NCI-H226 (cell line): Measurements from ENCODE around the gene ZNF879.

Experiments
- DNase-seq: peaks from one replicate; pipeline ENCODE4 v3.0.0-alpha.2; 2015

ZNF879 gene

DNA sequence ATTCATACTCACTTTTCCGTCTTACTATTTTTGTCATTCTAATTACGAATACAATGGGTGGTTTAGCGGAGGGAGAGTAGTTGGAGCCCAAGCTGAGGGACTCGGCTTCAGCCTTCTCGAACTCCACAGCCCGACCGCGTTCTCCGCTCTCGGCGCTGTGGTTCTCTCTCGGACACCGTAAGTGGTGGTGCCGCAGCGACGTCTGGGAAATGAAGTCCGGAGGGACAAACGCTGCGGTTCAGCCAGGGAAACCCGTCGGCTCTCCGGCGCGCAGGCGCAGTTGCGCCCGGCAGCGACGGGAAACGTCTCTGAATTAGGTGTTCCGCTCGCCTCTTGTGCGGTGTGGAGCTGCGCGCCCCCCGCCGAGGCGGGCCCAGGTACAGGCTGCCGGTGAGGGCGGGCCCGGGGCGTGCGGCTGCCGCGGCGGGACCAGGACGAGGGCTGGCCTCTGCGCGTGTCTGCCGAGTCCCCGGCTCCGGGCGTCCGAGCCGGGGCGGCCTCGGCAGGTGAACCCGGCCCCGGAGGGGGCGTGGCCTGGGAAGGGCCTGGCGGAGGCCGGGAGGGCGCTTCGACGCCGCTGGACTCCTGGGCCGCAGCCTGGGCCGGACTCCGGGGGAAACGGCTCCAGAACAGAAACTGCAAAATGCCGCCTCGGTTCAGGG, at the start of gene ZNF879:
Gene ZNF879, plus strand, starts transcription at position 277 of the 662 bp plus-strand sequence. CDS start 1,201 bp downstream, outside the sequence.
- DNase-seq: no peak

DNA sequence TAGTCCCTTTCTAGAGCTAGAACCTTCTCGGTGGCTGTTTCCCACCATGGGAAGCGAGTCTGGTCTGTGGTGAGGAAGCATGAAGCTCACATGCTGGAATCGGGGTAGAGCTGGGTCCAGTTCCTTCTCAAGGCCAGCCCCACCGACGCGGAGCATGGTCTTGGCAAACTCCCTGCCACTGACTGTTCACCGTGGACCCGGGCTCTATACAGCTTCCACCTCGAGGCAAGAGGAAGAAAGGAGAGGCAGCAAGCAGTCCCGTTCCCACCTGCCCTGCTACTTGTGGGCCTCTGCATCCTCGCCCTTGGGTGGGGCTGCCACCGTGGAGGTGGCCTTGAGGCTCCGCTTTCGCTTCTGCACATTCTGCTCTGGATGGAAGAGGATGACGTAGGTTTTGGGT, 42.2 kb upstream of the ZNF879 start:
- no peak for DNase-seq

DNA sequence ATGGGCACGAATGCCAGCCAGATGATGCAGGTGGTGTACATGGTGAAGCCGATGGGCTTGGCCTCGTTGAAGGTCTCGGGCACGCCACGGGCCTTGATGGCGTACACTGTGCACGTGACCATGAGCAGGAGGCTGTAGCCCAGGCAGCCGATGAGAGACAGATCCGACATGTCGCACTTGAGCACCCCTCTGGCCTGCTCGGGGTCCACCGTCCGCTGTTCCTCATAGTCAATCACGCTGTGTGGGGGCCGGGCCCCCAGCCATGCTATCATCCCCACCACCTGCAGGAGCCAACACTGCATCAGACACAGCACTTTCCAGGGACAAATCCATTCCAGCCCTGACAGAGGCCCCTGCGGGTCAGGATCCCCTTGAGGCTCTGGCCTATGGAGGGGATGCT, 40.7 kb upstream of the ZNF879 start:
- no peak for DNase-seq

DNA sequence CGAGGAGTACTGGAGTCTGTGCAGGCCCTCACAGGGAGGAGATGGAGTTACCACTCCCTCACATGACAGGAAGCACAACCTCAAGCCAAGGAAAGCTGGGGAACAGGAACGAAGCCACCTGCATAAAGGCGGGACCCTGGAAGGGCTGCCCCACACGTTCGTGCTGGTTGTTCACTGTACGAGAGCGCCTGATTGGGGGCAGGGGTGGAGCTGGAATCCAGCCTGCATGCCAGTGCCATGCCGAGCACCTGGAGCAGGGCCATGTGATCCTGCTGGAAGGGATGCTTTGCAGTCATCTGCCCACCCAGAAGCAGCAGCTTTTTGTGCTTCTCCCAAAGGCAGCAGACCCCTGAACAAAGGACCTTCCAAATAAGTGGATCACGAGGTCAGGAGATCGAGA, 39.9 kb upstream of the ZNF879 start:
- DNase-seq: no peak

DNA sequence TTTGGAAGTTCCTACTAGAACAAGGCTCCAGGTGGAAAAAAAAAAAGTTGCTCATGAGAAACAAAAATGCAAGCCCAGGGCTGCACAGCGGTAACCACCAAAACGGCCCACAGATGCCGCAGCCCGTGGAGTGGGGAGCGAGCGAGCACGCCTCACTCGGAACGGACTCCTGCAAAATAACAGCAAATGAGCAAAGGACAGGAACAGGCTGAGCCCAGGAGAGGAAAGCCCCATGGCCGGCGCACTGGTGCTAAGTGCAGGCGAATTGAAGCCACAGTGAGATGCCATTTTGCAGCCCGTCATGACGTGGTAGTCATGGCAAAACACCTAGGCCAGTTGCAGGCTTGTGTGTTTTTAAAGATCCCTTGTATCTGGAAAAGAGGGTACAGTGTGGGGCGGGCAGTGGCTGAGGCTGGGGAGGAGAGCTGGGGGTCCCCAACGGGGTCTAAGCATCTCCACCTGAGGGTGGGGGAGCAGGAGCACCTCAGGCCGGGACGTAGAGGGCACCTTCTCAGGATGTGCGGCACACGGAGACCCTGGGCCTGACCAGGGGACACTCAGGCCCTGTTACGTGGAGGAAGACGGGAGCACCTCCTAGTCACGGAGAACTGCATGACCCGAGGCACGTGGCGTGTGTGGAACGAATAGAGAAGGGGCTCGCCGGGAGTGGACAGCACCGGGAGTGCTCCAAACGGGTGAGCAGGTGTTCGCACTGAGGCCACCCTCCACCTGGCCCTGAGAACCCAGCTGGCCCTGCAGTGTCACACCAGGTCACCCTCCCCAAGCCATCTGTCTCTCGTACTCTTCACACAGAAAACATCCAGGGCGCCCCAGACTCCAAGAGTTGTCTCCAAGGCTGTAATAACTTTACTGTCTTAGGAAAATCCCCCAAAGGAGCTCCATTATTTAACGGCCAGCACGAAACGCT, 39.2 kb upstream of the ZNF879 start:
- DNase-seq: no peak

DNA sequence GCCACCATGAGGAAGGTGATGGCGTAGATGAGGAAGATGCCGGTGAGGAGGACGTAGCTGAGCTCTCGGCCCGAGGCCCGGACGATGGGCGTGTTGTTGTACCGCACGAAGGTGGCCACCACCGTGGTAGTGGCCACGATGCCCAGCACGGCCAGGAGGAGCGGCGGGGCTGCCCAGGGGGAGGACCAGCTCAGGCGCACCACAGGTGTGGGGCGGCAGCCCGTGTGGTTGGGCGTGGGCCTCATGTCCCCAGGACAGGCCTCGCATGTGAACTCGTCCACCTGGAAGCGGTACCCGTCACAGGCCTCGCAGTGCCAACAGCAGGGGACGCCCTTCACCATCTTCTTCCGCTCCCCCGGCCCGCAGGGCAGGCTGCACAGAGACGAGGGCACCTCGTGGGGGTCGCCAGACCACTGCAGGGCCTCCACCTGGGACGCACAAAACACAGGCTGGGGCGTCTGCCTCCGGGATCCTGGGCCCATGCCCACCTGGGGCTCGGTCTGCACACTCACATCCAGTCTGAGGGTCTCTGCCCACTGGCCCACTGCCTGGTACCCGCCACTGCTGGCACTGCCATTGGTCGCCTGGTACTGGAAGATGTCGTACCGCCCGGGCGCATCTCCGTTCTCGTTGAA, 37.2 kb upstream of the ZNF879 start:
- DNase-seq: no peak

DNA sequence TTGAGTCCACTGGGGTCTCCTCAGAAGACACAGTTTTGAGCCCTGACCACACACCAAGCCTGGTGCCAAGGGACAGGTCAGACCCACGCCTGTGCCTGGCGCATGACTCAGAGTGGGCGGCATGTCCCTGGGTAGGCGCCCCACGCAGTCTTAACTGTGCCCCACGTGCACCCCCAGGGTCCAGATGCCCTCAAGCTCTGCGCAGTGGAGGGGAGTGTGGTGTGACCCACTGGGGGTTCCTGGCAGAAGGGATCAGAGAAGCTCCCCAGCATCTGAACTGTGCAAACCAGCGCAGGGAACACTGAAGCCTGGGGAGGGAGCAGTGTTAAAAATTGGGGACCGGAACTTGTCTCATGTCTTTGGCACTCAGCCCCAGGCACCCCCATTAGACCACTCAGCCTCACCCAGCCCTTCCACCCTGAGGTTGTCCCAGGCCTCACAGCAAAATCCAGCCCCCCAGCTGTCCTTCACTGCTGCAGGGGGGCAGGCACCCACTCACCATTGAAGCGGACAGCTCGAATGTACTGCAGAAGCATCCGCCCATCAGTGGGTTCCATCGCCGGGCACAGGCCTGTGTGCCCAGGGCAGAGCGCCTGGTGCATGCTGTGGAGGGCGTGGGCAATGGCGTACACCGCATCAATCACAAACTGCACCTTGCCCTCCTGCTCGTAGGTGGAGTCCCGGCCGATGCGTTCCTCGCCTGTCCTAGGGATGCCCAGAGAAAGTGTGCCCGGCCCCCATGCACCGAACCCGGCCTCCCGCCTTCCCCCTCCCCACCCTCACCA, 35.0 kb upstream of the ZNF879 start:
- no peak for DNase-seq

DNA sequence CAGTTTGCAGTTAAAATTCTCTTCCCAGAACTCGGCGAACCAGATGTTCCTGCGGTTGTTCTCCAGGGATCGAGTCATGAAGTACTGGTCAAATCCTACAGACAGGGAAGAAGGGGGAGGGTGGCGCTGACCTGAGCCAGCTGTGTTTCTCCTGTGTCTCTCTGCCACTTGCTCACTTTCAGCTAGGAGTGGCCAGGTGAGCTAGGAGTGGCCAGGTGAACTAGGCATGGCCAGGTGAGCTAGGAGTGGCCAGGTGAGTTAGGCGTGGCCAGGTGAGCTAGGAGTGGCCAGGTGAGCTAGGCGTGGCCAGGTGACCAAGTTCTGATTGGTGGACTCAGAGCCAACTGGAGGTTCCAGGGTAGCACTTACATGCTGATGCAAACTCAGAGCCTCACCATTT, 34.3 kb upstream of the ZNF879 start:
- no peak for DNase-seq

DNA sequence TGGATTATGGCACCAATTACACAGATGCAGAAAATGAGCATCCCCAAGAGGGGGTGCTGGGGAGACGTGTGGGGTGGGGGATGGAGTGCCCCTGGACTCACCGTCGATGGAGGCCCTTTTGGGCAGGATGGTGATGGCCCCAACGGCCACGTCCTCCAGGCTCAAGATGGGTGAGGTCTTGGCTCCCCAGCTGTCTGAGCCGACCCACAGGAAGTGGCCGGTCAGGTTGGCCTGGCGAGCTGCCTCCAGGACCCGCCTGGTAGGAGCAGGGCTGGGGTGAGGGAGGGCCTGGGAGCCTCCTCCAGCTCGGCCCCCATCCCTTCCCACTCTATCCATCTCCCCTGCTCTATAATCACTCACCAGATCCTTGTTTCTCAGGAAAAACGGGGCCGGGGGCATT, 33.1 kb upstream of the ZNF879 start:
- no peak for DNase-seq

DNA sequence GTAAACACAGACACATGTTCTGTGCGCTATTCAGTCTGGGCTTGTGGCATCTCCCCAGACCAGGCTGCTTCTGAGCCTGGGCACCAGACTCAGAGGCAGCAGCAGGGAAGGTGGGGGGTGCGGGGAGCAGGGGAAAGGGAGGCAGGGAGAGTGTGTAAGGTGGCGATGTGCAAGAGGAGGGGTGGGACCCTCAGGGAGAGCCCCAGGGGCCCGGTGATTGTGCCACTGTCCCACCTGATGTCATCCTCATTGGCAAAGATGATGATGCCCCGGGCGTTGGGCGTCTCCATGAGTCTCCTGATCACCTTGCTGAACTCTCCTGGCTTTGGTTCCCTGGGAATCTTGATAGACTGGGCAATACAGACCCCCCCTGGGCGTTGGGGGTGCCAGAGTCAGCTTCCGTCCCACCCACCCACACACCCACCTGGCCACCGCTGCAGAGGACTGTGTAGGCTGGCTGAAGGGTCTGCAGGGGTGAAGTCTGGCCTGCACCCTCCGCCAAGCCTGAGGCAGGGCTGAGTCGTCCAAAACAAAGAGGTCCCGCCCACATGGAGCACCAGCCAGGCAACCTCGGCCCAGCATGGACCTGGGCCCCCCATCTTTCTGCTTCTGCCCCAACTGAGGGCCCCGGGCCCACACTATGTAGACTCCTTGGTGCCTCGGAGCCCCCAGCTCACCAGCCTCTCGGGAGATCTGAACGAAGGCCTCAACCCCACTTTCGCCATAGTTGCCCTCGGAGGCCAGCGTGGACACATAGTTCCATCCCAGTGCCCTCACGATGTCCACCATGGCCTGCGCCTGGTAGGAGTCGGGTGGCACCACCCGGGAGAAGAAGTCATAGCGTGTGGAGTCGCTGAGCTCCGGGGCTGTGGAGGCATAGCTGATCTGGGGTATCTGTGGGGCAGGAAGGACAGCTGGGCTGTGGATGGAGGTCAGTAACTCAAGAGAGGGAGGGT, 32.1 kb upstream of the ZNF879 start:
- DNase-seq: no peak

DNA sequence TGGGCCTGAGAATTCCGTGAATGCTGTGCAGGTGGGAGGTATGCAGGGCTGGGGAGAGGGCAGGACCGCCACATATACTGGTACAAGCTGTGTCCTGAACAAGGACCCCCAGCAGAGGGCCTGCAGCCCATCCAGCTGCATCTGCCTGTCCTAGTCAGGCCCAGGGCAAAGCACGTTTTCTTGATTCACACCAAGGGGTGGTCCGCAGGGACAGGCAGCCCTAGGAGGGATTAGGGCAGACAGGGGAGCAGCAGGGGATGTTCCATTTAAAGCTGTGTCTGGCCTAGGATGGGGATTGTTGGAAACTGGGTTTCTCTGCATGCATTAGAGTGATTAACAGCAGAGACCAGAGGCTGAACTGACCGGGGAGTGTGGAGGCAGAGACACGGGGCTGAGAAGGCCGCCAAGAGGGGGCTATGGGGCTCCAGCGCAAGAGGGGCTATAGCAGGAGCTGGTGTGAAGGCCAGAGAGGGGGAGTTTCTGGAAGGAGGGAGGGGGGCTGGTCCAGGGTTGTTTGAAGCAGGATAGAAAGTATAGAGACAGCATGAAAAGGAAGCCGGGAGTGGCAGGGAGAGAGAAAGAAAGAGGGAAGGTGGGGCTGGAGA, 31.2 kb upstream of the ZNF879 start:
- DNase-seq: no peak

DNA sequence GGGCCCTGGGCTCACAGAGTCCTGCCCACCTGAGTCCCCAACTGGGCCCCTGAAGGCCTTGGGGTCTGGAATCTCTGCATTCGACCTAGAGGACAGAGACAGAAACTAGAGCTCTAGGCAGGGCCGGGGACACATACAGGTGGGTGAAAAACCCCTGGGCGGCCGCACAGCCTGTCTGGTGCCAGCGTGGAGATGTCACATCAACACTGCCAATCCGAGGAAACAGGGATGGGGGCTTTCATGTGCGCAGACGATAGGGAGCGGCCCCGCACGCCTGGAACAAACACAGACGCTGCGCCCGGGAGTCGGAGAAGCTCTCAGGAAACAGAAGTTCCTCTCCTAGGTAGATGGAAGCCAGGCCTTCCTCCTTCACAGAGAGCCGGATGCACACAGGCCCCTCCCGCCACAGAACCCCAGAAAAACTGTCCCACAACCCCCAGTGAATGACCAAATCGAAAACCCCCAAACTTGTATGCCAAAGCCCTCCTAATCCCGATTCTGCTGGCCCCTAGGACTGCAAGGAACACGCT, 30.3 kb upstream of the ZNF879 start:
- no peak for DNase-seq

DNA sequence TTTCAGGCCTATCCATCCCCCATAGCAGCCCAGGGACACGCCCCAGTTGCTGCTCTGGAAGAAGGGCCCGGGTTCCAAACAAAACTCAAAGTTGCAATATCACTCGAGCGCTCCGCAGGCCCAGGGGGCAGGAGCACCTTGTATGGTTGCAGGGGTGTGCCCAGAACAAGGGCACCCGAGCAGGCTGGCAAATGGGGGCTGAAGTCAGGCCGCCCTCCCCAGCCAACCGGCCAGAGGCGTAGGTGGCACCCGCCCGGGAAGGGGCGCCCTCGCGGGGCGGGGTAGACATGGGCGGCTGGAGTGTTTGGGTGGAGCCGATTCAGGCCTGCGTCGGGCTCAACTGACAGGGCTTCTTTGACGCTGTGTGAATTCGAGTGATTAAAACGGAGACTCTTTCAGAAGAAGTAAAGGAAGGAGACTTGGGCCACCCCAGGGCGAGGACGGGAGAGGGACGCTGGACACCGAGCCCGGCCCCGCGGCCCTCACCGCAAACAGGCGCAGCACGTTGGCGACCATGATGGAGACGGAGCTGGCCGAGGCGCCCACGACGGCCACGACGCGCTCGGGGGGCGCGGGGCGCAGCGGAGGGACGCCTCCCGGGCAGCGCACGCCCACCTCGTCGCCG, 29.5 kb upstream of the ZNF879 start:
- DNase-seq: no peak

DNA sequence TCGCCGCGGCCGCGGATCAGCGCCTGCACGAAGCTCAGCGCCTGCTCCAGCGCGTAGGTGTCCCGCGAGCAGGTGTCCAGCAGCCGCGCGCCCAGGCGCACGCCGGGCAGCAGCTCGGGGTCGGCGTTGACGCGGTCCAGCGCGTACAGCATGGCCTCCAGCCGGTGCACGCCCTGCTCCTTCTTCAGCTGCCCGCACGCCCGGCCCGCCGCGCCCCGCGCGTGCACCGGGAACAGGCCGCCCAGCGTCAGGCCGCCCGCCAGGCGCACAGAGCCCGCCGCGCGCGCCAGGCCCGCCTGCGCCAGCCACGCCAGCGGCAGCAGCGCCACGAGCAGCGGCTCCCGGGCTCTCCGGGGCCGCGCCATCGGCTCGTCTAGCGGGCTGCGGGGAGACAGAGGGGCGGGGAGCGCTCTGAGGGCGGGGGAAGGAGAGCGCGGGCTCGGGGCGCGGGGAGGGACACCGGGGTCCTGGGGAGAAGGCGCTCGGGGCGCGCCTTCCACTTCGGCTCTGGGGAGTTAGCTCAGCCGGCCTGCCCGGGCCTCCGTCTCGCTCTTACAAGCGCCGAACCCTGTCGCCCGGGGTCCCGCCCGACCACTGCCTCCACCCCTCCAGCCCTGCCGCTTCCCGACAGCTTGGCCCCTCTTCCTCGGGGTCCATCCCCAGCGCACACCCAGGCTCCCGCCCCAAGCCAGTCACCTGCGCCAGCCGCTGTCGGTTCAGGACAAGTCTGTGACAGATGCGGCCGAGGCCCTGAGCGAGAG, 28.8 kb upstream of the ZNF879 start, which contains the start of gene GRM6:
Gene GRM6, minus strand, starts transcription at position 741 of the 761 bp plus-strand sequence. Its CDS starts 376 bp downstream, at position 365.
- no peak for DNase-seq

DNA sequence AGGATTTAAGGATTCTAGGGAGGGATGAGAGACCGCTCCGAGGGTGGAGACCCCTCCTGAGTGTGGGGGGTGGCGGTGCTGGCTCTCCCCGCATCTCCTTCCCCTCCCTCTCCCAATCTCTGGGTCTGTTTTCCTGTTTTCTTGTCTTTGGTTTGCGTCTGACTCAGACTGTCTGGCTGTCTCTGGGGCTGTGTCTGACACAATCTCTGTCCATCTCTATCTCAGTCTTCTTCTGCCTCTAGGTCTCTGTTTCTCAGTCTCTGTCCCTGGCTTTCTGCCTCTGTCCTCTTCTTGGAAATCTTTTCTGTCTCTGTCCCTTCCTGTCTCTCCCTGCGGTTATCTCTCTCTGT, 28.3 kb upstream of the ZNF879 start:
- no peak for DNase-seq

DNA sequence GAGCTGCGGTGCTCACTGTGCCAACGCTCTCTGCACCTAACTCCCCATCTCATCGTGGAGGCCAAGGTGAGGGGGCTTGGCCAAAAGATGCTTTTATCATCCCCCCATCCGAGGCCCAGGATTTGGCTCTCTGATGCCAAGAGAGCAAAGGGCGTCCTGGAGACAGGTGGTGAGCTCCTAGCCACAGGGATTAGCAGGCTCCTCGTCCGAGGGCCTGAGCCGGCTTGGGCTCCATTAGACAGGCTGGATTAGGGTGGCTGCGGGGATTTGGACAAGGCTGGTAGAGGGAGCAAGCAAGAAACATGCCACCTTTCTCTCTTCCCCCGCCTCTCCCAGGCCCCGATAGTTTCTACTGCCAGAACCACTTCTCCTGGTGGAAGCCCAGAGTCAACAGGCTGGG, 27.4 kb upstream of the ZNF879 start:
- DNase-seq: no peak

DNA sequence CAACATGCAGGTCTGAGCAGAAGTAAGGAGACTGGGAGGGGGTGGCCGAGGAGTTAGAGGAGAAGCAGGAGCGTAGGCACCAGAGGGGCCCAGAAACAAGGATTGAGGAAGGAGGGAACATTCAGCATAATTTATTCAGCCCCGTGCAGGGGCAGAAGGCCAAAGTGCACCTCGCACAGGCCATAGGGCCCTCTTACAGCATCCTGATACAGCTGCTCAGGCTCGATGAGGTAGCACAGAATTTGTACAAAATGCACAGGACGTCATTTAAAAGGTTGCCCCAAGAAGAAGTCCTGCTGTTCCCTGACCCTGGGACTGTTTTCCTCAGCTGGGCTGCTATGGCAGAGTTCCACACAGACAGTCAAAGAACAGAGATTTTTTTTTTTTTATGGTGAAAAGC, 26.4 kb upstream of the ZNF879 start:
- no peak for DNase-seq

DNA sequence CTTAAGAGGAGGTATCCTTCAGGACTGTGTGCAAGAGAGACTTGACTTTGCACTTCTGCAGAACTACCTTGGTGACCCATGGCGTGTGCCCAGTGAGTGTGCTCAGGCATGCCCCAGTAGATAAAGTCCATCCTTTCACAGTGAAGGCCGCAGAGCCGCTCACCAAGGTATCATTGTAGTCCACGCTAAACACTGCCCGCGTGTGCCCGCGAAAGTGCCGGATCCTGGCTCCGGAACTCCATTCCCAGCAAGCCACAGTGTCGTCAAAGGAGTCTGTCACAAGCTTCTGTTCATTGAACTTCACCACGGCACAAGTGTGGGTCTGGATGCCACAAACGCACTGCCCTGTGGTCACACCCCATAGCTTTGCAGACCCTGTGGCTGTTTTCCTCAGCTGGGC, 25.2 kb upstream of the ZNF879 start:
- DNase-seq: no peak

DNA sequence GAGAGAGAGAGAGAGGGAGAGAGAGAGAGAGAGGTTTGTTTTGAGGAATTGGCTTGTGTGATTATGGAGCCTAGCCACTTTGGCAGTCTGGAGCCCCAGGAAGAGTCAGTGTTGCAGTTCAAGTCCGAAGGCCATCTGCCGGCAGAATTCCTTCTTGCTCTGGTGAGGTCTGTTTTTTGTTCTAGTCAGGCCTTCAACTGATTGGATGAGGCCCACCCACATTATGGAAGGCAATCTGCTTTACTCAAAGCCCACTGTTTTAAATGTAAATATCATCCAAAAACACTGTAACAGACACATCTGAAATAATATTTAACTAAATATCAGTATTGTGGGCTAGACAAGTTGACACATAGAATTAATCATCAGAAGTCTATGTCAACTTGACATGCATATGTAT, 17.0 kb upstream of the ZNF879 start:
- DNase-seq: no peak

DNA sequence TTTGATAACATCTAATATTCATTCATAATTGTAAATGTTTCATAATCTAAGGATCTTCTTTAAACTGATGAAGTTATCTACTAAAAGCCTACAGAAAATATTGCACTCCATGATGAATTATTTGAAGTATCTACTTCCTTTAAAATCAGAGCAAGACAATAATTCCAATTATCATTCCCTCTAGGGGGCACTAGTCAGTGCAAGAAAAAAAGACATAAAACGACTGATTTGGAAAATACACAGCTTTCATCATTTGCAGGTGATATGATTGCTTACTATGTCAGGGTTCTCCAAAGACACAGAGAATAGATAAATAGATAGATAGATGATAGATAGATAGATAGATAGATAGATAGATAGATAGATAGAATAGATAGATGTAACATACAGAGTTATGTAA, 14.9 kb upstream of the ZNF879 start:
- no peak for DNase-seq
